ENCODE data around the gene NCOA7.

GRCh38 chr6:125868252-125868651, 77.5 kb downstream of the NCOA7 start:
- TF ChIP-seq CTCF (IDR thresholded peaks at IDR 0.05) (no peak), POLR2A (IDR thresholded peaks at IDR 0.05) (no peak)

All from adrenal gland (tissue), 5 donors.